Kidney glomerular epithelial cell (primary cell): Measurements from ENCODE around the gene NID1.
A peak's percentile ranks its signal among the peaks of the same experiment; 100 is the strongest.

ENCODE experiments used
- DNase-seq: peaks from one replicate; lab custom pipeline; 2025; lab: John Stamatoyannopoulos, UW

NID1 gene

GRCh38 chr1:235955777-235956176 is 109.1 kb downstream of the NID1 start:
- no peak for DNase-seq

GRCh38 chr1:235954306-235955283 is 110.3 kb downstream of the NID1 start:
- DNase-seq: no peak

GRCh38 chr1:235953801-235954200 is 111.1 kb downstream of the NID1 start:
- peak; percentile 33 for DNase-seq

GRCh38 chr1:235952950-235953615 is 111.8 kb downstream of the NID1 start:
- DNase-seq: no peak

GRCh38 chr1:235951661-235952060 is 113.2 kb downstream of the NID1 start:
- DNase-seq: no peak

GRCh38 chr1:235950318-235950717 is 114.6 kb downstream of the NID1 start:
- no peak for DNase-seq

GRCh38 chr1:235948774-235949427 is 116.0 kb downstream of the NID1 start:
- no peak for DNase-seq

- DNase-seq: no peak
These were observed 116.9 kb downstream of the NID1 start for GRCh38 chr1:235947989-235948388.

GRCh38 chr1:235946571-235946981 is 118.3 kb downstream of the NID1 start:
- DNase-seq: no peak

- DNase-seq: no peak
These were observed 118.9 kb downstream of the NID1 start for GRCh38 chr1:235945775-235946570.

- no peak for DNase-seq
These were observed 121.2 kb downstream of the NID1 start for GRCh38 chr1:235943581-235944114.

- no peak for DNase-seq
These were observed 121.8 kb downstream of the NID1 start for GRCh38 chr1:235942979-235943575.

GRCh38 chr1:235942625-235942934 is 122.3 kb downstream of the NID1 start:
- no peak for DNase-seq

- DNase-seq: no peak
These were observed 122.8 kb downstream of the NID1 start for GRCh38 chr1:235941876-235942624.

- DNase-seq: no peak
These were observed 124.6 kb downstream of the NID1 start for GRCh38 chr1:235940285-235940684.

- no peak for DNase-seq
These were observed 125.5 kb downstream of the NID1 start for GRCh38 chr1:235939480-235939775.

- DNase-seq: no peak
These were observed 126.0 kb downstream of the NID1 start for GRCh38 chr1:235938709-235939479.

GRCh38 chr1:235937123-235937522 is 127.8 kb downstream of the NID1 start:
- no peak for DNase-seq

- DNase-seq: no peak
These were observed 129.4 kb downstream of the NID1 start for GRCh38 chr1:235935235-235936225.
